HG03060 (cell line): ENCODE results near the gene HDDC3.
"Not testable (repeated sequence)": the region's sequence is repeated elsewhere in the genome, so short reads cannot be mapped to it uniquely, and the experiment has no call there.

Source experiments
- ATAC-seq: cut with Tn5 transposase; IDR thresholded peaks from one replicate; pipeline ENCODE4 v1.9.1; 2021; ENCODE audit warnings: low read depth, moderate number of reproducible peaks; ENCODE audit not compliant: unreplicated experiment

The HDDC3 gene

DNA sequence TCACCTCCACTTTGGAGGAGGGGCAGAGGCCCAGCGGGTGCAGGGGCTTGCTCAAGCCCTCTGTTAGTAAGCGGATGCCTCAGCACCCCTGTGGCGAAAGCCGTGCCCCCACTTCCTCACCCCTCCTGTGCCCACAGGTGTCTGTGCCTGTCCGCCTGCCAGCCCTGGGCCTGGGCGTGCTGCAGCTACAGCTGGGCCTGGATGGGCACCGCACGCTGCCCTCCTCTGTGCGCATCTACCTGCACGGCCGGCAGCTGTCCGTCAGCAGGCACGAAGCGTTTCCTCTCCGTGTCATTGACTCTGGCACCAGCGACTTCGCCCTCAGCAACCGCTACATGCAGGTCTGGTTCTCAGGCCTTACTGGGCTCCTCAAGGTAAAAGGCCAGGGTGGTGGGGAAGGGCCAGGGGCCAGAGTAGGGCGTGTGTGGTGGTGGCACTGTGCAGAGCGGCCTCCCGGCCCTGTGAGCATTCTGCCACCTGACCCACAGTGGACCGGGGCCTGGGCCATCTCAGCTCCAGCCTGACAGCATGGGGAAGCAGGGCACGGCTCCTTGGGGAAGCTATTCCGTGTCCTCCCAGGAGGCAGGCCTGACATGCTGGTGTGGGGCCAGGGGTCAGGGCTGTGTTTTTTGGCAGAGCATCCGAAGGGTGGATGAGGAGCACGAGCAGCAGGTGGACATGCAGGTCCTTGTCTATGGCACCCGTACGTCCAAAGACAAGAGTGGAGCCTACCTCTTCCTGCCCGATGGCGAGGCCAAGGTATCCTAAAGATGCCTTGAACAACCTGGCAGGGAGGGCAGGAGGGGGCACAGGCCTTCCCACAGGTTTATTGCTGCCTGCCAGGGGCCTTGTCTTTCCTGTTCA, 20.2 kb downstream of the HDDC3 start:
- no peak for ATAC-seq

DNA sequence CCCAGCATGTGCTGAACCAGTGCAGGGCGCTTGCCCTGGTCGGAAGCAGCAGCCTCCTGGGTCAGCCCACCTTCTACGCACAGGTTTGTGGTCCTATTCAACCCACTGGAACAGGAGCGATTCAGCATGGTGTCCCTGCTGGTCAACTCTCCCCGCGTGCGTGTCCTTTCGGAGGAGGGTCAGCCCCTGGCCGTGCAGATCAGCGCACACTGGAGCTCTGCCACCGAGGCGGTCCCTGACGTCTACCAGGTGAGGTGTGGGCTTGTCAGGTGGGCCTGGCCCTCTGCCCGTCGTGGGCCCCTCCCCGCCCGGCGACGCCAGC, 21.1 kb downstream of the HDDC3 start:
- ATAC-seq, result no peak

DNA sequence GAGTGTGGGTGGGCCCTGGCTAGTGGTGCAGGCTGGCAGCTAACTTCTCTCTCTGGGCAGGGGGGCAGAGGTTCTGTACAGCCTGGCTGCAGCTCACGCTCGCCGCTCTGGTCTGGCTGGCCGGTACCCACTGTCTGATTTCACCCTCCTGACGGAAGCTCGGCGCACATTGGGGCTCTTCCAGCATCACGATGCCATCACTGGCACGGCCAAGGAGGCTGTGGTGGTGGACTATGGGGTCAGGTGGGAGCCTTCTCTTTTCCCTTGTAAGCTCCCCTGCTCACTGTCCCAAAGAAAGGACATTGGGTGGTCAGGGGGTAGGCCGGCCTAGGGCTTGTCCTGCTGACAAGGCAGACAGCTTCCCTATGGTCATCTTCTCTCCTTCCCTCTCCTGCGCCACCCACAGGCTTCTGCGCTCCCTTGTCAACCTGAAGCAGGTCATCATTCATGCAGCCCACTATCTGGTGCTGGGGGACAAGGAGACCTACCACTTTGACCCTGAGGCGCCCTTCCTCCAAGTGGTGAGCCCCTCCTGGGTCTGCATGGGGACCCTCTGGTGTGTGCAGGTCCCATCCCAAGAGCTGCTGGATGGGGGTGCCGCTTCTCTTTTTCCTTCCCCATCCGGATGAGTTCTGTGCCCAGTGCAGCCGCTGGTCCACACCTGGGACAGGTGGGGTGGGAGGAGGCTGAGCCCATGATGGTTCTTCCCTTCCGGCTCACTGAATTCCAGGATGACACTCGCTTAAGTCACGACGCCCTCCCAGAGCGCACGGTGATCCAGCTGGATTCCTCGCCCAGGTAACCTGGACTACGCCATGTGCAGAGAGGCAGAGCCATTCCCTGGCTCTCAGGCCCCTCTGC, 21.7 kb downstream of the HDDC3 start:
- ATAC-seq, result no peak

DNA sequence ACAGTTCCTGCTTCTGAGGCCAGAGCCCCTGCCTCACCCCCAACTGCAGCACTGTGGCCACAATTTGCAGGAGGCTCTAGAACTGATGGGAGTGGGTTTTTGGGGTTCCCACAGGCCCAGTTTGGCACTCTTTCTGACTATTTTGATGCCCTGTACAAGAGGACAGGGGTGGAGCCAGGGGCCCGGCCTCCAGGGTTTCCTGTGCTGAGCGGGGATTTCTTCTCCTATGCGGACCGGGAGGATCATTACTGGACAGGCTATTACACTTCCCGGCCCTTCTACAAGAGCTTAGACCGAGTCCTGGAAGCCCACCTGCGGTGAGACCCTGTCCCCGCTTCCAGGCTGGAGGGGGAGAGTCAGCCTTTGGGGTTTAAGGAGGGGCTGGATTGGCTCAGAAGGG, 22.4 kb downstream of the HDDC3 start:
- no peak for ATAC-seq

DNA sequence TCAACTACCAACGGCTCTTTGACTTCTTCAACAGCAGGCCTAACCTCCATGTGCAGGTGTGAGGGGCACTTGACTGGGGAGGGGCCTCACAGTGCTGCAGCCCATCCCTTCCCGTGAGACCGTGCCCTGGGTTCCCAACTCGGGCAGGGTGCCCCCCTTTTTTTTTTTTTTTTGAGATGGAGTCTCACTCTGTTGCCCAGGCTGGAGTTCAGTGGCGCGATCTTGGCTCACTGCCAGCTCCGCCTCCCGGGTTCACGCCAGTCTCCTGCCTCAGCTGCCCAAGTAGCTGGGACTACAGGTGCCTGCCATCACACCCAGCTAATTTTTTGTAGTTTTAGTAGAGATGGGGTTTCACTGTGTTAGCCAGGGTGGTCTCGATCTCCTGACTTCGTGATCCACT, 22.9 kb downstream of the HDDC3 start:
- not testable (repeated sequence) for ATAC-seq

DNA sequence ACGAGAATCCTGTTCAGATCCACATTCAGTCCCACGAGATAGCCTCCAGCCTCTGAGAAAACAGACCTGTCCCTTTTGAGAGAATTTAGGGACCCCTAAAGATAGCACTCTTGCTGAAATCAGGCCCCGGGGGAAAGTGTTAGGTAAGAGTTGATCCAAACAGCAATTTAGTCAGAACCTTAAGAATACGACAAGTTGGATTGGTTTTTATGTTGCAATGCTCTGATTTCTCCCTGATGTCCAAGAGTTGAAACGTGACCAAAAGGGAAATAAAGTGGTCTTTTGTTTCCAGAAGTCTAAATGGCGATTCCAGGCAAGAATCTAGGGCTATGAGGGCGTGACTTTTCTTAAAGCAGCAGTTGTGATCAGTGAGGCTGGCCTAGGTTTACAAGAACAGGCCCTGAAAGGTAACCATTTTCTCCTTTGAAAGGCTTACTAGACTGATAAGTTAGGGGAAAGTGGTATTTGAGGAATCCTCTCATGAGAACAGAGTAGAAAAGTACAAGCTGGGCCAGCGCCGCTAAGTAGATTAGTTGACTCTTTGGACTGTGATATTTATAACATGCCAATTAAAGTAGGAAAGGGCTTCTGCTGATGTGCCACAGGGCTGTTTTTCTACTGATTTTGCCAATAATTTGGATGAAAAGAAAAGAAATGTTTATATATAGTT, 24.4 kb downstream of the HDDC3 start:
- ATAC-seq, result no peak

DNA sequence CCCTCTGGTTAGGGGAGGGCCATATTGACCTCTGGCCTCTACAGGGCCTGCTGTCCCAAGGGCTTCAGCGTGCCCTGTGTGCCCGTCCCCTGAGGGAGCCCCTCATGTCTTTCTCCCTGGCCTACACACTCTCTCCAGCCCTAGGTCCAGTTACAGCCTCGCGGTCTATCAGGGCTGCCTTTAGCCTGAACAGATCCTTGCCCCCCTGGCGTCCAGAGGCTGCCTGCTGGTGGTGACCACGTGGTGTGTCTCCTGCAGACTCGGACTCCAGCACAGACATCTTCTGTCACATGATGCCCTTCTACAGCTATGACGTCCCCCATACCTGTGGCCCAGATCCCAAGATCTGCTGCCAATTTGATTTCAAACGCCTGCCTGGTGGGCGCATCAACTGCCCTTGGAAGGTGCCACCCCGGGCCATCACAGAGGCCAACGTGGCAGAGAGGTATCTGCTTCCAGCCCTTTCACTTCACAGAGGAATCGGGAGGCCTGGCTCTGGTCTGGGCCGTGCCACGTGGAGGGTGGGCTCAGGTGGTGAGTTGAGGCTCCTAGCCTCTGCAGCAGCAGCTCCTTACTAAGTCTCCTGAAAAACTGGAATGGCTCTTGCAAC, 25.2 kb downstream of the HDDC3 start:
- no peak for ATAC-seq

DNA sequence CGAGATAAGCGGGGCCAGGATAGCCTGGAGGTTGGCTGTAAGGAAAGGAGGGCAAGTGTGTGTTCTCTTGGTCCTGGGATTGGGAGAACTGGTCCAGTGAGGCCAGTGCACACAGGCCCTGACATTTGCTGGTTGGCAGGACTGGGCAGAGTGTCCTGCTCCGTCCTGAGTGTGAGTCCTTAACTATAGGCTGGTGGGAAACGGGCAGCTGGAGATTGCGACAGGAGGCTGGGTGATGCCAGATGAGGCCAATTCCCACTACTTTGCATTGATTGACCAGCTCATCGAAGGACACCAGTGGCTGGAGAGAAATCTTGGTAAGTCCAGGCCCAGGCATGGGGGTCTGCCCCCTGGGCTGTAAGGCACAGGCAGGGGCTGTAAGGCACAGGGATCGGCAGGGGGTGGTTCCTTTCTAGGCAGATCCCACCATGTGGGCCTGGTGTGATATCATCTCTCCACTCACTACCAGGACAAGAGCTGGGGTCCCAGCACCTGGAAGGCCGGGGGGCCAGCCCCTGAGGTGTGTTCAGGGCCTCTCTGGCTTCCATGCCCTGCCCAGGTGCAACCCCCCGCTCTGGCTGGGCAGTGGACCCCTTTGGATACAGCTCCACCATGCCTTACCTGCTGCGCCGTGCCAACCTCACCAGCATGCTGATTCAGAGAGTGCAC, 26.0 kb downstream of the HDDC3 start:
- ATAC-seq, result no peak

DNA sequence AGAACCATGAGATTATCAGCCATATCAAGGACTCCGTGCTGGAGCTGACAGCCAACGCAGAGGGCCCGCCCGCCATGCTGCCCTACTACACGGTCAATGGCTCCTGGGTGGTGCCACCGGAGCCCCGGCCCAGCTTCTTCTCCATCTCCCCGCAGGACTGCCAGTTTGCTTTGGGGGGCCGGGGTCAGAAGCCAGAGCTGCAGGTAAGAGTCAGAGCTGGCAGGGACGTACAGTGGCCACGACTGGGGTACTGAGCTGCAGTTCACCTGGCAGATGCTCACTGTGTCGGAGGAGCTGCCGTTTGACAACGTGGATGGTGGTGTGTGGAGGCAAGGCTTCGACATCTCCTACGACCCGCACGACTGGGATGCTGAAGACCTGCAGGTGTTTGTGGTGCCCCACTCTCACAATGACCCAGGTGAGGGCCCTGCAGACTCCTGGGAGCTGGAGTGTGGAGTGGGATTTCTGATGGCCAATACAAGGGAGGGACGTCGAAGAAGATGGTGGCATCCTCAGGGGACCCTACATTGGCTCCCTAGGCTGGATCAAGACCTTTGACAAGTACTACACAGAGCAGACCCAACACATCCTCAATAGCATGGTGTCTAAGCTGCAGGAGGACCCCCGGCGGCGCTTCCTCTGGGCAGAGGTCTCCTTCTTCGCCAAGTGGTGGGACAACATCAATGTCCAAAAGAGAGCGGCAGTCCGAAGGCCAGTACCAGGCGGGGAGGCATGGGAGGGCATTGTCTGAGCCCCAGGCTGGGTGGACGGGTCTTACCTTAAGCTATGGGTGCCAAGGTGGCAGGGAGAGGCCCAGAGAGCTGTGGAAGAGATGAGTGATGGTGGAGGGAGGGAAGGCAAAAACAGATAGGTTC, 26.8 kb downstream of the HDDC3 start:
- ATAC-seq, result no peak

DNA sequence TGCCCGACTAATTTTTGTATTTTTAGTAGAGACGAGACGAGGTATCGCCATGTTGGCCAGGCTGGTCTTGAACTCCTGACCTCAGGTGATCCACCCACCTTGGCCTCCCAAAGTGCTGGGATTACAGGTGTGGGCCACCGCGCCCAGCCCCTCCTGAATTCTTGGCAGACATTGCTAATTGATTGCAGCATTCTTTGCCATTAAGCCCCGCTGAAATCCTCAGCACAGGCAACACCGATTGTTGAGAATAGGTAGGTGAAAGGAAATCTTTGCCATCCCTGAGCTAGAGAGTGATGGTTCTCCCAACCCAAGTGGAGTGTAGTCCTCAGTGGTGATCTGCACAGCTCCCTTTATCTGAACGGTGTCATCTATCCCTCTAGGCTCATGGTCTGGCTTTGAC, 27.6 kb downstream of the HDDC3 start:
- no peak for ATAC-seq

DNA sequence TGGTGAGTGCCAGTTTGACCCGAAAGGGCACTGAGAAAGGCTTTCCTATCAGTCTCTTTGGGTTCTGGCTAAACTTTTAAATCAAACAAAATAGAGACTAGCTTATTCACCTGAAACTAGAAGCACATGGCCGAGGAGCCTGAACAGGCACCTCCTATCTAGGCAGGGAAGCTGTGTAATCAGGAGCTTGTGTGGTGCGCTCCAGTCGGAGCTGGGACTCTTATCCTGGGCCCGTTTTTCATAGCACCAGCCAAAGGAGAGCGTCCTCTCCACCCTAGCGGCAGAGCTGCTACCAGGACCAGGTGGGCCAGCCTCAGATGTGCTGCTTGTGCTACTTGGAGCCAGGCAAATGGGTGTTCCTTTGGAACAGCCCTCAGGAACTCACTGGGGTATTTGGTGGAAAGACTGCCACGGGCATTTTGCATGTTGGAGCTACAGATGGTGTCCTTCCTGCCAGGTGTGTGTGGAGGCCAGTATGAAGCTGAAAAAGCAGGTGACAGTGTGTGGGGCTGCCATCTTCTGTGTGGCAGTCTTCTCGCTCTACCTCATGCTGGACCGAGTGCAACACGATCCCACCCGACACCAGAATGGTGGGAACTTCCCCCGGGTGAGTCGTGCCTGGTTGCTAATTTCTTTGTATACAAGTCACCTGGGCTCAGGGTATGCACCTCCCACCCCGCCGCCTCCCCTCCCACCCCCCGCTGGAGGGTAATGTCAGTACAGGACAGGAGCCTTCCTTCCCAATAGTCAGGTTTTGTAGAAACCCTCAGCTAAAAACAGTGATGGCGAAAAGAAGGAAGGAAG, 28.4 kb downstream of the HDDC3 start:
- ATAC-seq, result no peak

DNA sequence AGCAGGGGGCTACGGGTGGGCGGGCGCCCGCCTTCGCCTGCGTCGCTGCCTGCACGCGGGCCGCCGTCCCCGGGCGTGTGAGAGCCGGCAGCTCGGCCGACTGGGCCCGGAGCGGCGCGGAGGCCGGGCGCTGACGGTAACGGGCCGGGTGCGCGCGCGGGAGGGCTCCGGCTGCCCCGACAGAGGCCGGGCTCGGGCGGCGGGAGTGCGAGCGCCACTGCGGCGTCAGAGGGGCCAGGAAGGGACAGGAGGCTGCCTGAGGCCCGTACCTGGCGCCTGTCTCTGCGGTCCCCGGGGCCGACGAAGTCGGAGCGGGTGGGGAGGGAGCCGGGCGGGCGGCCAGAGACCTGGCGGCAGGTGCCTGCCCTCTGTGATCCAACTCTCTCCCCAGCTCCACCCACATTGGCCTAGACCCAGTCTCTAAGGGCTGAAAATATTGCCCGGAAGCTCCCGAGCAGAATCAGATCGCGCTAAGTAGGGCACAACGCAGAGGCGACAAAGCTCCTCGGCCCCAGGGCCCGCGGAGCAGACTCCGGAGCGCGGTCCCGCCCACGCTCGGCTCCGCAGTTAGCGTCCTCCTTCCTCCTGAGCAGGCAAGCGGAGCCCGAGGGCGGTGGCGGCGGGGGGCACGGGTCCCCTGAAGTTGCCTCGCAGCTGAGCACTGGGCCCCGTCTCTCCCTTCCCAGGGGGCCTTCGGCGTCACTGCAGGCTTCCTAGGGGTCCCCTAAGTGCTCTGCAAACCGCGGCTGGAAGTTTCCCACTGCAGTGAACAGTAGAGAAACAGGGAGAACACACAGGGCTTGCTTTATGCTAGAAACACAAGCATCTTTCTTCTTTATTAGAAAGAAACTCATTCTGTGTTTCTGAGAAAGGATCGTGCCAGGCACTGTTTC, 29.3 kb downstream of the HDDC3 start, which contains the start of gene MAN2A2:
Gene MAN2A2, plus strand, starts transcription at position 463 of the 893 bp plus-strand sequence. CDS start 906 bp downstream, outside the sequence.
- peak; percentile 37 for ATAC-seq

DNA sequence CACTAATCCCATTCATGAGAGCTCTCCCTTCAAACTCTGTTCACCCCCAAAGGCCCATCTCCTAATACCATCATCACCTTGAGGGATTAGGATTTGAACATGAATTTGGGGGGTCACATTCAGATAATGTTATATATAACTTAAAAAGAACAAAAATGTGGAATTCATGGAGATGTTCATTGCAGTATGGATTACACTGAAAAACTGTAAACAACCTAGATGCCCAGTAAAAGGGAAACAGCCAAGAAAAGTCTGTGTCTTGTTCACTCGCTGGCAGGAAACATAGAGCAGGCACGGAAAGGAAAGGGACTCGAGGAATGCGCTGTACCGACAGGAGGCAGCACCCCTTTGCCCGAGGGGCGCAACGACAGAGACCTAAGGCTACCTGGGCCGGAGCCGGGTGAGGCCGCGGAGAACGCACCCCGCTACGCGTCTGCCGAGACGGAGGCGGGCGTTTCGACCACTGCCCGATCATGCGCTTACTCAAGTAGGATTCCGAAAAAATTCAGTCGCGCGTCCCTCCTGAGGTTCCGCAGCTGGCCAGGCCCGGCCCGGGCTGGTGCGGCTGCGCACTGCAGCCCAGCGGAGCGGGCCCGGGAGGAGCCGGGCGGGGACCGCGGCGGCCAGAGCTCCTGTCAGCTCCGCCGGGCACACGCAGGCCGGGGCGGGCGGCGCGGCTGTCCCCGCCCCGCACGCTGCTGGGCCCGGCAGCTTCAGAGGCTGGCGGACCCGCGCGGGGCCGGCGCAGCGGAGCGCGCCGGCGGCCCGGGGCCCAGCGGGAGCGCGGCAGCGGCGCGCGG, 30.1 kb downstream of the HDDC3 start:
- peak; percentile 47 for ATAC-seq

DNA sequence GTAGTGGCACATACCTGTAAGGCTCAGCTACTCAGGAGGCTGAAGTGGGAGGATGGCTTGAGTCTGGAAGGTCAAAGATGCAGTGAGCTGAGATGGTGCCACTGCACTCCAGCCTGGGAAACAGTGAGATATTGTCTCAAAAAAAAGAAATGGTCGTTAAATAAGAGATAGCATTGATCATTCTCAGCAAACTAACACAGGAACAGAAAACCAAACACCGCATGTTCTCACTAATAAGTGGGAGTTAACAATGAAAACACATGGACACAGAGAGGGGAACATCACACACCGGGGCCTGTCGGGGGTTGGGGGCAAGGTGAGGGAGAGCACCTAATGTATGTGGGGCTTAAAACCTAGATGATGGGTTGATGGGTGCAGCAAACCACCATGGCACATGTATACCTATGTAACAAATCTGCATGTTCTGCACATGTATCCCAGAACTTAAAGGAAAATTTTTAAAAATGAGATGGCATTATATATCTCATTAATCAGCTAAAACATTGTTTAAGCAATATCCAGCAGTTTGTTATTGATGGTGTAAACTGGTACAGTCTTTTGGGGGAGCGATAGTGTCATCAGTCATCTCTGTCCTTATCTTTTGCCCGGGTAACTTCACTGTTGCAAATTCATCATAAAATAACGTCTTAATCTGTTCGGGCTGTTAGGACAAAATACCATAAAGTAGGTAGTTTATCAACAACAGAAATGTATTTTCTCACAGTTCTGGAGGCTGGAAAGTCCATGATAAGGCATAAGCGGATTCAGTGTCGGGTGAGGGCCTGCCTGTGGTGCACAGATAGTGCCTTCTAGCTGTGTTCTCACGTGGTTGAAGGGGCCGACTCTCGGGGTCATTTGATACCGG, 30.9 kb downstream of the HDDC3 start:
- no peak for ATAC-seq

DNA sequence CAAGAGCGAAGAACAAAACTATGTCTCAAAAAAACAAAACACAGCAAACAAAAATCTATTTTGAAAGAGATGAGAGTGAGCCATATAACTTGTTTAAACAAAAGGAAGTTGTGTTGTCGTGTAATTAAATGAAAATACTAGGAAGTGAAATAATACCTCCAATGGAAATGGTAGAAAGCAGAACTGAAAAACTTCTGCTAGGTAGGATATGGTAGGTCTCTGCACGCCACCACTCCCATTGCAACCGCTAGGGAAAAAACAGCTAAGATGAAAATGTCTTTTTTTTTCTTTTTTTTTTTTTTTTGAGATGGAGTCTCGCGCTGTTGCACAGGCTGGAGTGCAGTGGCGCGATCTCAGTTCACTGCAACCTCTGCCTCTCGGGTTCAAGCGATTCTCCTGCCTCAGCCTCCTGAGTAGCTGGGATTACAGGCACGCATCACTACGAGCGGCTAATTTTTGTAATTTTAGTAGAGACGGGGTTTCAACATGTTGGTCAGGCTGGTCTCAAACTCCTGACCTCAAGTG, 35.2 kb downstream of the HDDC3 start:
- ATAC-seq, result peak; percentile 50
